HG02798 (cell line): ENCODE data around the gene CELSR1.

Experiments
- ATAC-seq: cut with Tn5 transposase; IDR thresholded peaks from one replicate; pipeline ENCODE4 v1.9.1; 2021; ENCODE audit warnings: mild to moderate bottlenecking; ENCODE audit not compliant: unreplicated experiment, poor library complexity

The CELSR1 gene

DNA sequence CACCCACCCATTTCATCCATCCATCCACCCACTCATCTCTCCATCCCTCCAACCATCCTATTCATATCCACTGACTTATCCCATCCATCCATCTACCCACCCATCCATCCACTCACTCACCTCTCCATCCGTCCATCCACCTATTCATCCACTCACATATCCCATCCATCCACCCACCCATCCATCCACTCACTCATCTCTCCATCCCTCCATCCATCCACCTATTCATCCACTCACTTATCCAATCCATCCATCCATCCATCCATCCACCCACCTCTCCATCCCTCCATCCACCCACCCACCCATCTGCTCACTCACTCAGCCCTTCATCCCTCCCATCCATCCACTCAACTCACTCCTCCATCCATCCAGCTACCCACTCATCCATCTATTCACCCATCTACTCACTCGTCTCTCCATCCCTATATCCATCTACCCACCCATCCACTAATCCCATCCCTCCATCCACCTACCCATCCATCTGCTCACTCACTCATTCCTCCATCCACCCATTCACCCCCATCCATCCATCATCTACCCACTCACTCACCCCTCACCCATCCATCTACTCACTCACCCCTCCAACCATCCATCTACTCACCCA is 165.7 kb downstream of the CELSR1 start:
- ATAC-seq: no peak

- ATAC-seq: no peak
Observed at GRCh38 chr22:46370584-46371291, 166.7 kb downstream of the CELSR1 start.

GRCh38 chr22:46369716-46370583 is 167.5 kb downstream of the CELSR1 start:
- ATAC-seq: no peak

GRCh38 chr22:46368871-46369715 is 168.3 kb downstream of the CELSR1 start:
- ATAC-seq: no peak

GRCh38 chr22:46368422-46368821 is 169.0 kb downstream of the CELSR1 start:
- ATAC-seq: no peak

DNA sequence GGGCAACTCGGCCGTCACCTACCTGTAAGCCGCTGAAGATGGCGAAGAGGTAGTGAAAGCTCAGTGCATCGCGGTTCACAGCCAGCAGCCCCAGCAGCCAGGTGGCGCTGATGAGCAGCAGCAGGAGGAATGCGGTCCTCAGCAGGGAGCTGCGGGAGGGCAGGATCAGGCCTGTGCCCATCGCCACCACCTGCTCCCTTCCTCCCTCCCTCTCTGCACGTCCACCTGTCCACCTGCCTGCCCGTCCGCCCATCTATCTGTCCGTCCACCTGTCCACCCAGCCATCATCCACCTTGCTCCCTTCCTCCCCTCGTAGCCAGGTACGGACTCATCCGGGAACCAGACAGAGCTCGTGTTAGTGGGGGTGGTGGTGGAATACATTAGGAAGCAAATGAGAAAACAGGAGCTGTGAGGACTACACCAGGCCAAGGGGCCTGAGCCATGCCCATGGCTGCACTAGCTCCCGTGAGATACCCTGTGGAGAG is 169.7 kb downstream of the CELSR1 start:
- ATAC-seq: no peak

DNA sequence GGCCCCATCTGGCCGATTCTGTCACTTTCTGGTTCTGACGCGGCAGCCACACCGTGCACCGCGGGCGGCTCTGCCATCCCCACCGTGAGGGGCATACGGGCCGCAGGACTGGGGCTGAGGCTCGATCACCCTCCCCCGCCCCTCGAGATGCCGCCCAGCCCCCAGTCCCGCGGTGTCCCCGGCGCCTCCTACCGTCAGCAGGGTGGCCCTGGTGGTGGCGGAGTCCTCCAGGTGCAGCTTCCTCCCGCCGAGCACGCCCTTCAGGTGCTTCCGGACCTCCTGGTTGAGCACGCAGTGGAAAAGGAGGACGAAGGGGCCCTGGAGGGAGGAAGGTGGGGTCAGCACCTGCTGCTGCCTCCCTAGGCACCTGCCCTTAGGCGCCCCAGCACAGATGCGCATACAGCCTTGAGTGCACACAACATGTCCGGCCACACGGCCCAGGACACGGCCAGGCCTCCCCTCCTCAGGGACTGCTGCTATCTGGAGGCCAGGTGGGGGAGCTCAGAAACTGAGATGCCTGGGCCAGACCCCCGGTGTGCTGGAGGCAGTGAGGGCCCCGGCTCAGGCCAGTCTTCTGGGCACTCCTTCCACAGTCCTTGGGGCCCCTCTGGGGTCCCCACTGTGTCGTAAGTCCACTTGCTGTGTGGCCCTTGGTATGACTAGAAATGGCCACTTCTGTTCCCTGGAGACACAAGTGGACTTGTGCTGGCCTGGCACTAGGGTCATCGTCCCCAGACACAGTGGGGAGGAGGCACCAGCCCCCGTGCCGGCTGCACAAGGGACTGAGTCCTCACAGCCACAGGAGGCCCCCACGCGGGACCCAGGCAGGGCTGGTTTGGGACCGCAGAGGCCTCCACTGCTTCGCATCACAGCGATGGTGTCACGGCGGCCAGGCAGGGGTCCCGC is 170.4 kb downstream of the CELSR1 start:
- no peak for ATAC-seq

DNA sequence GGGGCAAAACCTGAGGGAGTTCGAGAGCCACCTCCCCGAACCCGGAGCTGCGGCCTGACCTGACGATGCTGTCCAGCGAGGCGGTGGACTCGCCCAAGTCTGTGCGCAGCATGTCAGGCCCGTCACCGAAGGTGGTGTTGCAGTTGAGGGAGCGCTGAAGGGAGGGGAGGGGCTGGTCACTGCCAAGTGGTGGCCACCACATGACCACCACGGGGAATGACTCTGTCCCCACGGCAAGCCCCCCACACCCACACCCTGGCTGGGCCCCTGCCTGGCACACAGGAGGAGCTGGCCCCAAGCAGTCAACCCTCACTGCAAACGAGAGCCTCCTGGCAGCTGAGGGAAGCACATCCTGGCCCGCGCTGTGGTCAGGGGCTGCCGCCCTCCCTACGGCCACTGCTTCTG is 171.1 kb downstream of the CELSR1 start:
- no peak for ATAC-seq

DNA sequence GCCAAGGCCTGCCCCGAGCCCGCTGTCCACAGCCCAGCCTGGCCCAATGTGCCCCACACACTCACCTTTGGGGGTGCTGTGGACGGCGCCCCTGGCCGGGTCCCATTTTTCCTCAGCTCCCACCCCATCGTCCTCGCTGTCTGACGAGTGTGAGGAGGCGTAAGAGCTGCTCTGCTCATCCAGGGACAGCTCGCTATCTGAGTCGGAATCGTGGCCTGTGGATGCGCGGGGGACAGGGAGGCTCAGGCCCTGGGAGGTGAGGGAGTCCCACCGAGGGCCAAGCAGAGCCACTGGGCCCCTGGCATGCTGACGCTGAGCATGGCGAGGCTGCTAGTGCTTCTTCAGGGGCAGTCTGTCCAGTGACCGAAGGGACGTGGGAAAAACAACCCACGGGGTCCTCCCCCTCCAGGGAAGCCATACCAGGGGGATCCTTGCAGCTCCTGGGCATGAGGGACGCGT is 172.2 kb downstream of the CELSR1 start:
- ATAC-seq: no peak

DNA sequence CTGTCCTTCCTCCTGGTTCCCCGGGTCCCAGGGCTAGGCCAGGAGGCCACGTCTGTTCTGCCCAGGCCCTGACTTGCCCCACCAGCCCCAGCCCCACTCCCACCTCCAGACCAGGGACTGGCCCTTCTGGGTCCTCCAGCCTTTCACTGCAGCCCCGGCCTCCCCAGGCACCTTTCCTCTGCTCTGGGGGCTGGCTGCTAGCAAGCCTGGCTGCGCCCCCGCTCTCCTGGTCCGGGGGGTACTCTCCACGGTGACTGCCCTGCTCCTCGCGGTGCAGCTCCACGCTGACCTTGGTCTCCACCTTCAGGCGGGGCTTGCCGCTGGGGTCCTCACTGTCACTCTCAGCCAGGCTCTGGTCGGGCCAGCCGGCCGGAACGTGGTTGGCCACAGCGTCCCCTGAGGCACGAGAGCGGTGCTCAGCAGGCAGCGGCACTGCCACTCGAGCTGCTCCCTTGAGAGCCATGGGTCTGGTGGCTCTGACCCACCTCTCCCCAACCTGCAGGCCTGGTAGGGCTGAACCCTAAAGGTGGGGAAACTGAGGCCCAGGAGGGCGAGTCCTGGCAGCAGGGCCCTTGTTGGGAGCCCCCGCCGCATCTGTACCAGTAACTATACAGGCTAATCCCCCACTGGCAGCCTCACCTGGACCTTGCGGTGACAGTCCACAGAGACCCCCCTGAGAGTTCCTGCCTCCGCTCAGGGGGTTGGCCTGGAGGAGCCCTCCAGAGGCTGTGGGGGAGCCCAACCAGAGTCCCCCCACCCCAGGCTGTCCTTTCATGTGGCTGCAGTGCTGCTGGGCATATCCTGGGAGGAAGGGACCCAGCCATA is 172.9 kb downstream of the CELSR1 start:
- ATAC-seq: no peak

DNA sequence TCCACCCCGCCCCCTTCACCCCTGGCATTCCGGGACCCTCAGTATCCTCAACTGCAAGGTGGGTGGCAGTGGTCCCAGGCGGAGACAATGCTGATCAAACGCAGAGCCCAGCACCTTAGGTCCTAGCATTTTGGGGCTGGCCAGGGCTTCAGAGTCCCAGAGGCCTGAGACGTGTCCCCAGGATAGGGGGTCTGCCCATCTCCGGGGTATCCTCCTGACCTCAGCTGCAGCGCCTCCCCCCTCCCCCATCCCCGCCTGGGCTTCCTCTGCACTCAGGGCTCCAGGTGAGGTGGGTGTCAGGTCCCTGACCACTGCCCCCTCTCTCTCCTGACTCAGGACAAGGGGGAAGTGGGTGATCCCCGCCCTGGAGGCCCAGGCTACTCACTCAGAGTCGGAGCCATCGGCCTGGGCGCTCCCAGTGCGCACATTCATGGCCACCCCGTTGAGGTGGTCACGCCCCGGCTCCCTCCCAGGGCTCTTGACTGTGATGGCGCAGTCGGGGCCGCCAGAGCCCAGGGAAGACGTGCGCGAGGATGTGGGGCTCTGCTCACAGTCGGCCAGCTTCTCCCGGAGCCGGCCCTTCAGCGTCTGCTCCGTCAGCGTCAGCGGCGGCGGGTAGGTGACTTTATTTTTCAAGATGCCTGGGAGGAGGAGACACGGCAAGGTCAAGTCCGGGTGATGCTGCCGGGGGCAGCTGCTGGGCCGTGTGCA is 173.7 kb downstream of the CELSR1 start:
- ATAC-seq: no peak

GRCh38 chr22:46362934-46363515 is 174.4 kb downstream of the CELSR1 start:
- ATAC-seq: no peak

GRCh38 chr22:46362203-46362933 is 175.1 kb downstream of the CELSR1 start:
- ATAC-seq: no peak

- no peak for ATAC-seq
Observed at GRCh38 chr22:46361826-46362202, 175.6 kb downstream of the CELSR1 start.

DNA sequence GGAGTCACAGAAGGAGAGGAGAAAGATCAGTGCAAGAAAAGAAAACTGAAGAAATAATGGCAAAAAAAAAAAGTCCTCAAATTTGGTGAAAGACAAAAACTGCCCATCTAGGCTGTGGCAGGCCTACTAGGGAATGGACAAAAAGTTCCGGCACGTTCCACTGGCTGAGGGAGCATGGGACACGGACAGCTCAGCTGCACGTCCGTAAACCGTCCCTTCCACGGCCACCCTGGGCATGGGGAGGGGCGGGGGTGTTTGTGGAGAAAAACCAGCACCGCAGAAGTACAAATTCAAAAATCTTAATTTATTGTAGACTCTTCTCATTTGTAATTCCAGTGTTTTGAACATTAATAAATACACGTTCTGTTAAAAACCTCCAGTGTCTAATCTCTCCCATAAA is 176.5 kb downstream of the CELSR1 start:
- no peak for ATAC-seq

DNA sequence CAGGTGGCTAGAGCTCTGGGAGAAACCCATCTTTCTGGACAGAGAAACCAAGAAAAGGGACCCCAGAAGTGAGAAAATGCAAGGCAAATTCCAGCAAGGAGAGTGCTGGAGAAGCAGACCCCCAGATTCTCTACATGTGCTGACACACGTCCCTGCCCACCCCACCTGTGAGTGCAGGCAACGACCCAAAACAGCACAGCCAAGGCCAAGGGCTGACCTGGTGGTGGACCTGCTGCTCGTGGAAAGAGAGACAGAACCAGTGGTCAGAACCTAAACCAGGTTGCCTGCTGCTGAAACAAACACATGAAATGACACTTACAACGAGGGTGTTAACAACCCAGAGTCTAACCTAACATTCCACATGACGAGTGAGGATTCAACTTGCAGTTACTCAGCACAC is 177.3 kb downstream of the CELSR1 start:
- ATAC-seq: no peak

- ATAC-seq: no peak
Observed at GRCh38 chr22:46359362-46359761, 178.1 kb downstream of the CELSR1 start.
